Lung (tissue), 12 donors: Measurements from ENCODE around the gene ZSCAN22. TPM values are rescaled to one million over a fixed set of nuclear protein-coding genes. Genes with fewer than 3 reads are reported as not detected.

Experiments
- ATAC-seq: fragments of 200-7000 bp; cut with Tn5 transposase; one replicate; pipeline ENCODE4 v1.9.1; 2020; ENCODE audit warnings: moderate number of reproducible peaks; ENCODE audit not compliant: insufficient read depth, low FRiP score
- DNase-seq, 3 donors: peaks; one replicate each; pipeline ENCODE4 v3.0.0-alpha.2; 2013 to 2017
- H3K27ac ChIP-seq, 2 donors: one replicate each; pipeline ENCODE4 v1.5.1; 2013; ENCODE audit warnings: mild to moderate bottlenecking in 2 of 2, moderate library complexity in 2 of 2, control low read depth in 1 of 2, inconsistent platforms in 1 of 2, low read depth in 1 of 2, low read length in 1 of 2
- H3K27me3 ChIP-seq, 3 donors: one replicate each; pipeline ENCODE4 v1.5.1; 2013; ENCODE audit warnings: low read length in 2 of 3; ENCODE audit not compliant: control insufficient read depth in 3 of 3, insufficient read depth in 3 of 3
- H3K36me3 ChIP-seq, 4 donors: one replicate each; pipeline ENCODE4 v1.5.1; 2013; ENCODE audit warnings: low read length in 4 of 4, mild to moderate bottlenecking in 1 of 4, moderate library complexity in 1 of 4; ENCODE audit not compliant: control insufficient read depth in 4 of 4, insufficient read depth in 4 of 4
- H3K4me1 ChIP-seq, 5 donors: one replicate each; pipeline ENCODE4 v1.5.1; 2013; ENCODE audit warnings: low read length in 5 of 5, mild to moderate bottlenecking in 2 of 5, moderate library complexity in 1 of 5; ENCODE audit not compliant: control insufficient read depth in 5 of 5, insufficient read depth in 5 of 5
- H3K4me3 ChIP-seq: one replicate; pipeline ENCODE4 v1.5.1; 2013; ENCODE audit warnings: mild to moderate bottlenecking, control low read depth, moderate library complexity
- H3K9ac ChIP-seq, 2 donors: one replicate each; pipeline ENCODE4 v1.5.1; 2013; ENCODE audit warnings: low read length in 2 of 2, control low read depth in 1 of 2; ENCODE audit not compliant: insufficient read depth in 1 of 2
- H3K9me3 ChIP-seq, 4 donors: one replicate each; pipeline ENCODE4 v1.5.1; 2013; ENCODE audit warnings: low read length in 3 of 4, mild to moderate bottlenecking in 1 of 4, moderate library complexity in 1 of 4; ENCODE audit not compliant: control insufficient read depth in 4 of 4, insufficient read depth in 3 of 4
- WGBS, 2 donors: extraction: QIAGEN DNeasy Blood & Tissue Kit; methylation state at CpG; one replicate each; pipeline ENCODE4 v1.1.7; 2013; 5-methylcytosine and 5-hydroxymethylcytosine counted together
- polyA plus RNA-seq, 2 donors: library from polyadenylated mRNA; stranded (reverse); fragments of 200-250 nt; gene quantifications; one replicate each; pipeline ENCODE4 v1.2.1, GENCODE V29; 2013
- total RNA-seq, 2 donors: library from RNA; depleted of rRNA in 1 of 2; stranded (reverse); fragments of >200 nt in 1 of 2; gene quantifications; one replicate each; pipeline ENCODE4 v1.2.1, GENCODE V29; 2014 to 2021
- TF ChIP-seq, protein P1 (sequence below): IDR thresholded peaks from 2 replicates; pipeline ENCODE4 v1.5.1; 2012; ENCODE audit warnings: mild to moderate bottlenecking; ENCODE audit errors: control extremely low read depth, extremely low read depth
- donor health status: control.
- donor health status: control.
- donor health status: Bipolar disorder and iron deficiency.
- donor health status: healthy.
- donor health status: DM: yes; HTN: yes; CAD: no.

ZSCAN22 gene
- total and polyA plus RNA-seq, 4 donors = 0.93 to 3.7 (median 2.4) TPM

DNA sequence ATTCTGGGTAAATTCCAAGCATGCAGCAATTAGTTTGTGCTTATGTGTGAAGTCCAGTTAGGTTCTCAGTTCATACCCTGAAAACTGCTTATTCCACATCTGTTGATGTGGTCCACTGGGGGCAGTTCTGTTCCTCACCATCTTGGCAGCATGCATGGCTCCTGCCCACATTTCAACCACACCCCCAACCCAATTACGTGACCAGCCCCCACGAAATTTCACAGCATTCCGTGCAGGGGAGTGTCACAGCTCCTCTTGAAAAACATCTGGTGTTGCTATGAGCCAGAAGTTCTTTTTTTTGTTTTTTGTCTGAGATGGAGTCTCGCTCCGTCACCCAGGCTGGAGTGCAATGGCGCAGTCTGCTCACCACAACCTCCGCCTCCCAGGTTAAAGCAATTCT is 30.7 kb upstream of the ZSCAN22 start:
- ATAC-seq (no peak), DNase-seq (no peak)
- Histone ChIP-seq H3K9me3 (peaks cover 0 to 53% (median 15%) of the 10 kb centered on the region in 4 donors), H3K36me3 (peaks cover 38 to 64% (median 40%) of the 10 kb centered on the region in 4 donors), H3K4me1 (no peaks in the 10 kb centered on the region), H3K9ac (no peak overlapping the region), H3K4me3 (no peak overlapping the region), H3K27ac (no peak overlapping the region), H3K27me3 (no peaks in the 10 kb centered on the region)
- TF ChIP-seq, protein P1, sequence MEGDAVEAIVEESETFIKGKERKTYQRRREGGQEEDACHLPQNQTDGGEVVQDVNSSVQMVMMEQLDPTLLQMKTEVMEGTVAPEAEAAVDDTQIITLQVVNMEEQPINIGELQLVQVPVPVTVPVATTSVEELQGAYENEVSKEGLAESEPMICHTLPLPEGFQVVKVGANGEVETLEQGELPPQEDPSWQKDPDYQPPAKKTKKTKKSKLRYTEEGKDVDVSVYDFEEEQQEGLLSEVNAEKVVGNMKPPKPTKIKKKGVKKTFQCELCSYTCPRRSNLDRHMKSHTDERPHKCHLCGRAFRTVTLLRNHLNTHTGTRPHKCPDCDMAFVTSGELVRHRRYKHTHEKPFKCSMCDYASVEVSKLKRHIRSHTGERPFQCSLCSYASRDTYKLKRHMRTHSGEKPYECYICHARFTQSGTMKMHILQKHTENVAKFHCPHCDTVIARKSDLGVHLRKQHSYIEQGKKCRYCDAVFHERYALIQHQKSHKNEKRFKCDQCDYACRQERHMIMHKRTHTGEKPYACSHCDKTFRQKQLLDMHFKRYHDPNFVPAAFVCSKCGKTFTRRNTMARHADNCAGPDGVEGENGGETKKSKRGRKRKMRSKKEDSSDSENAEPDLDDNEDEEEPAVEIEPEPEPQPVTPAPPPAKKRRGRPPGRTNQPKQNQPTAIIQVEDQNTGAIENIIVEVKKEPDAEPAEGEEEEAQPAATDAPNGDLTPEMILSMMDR = no peak
- WGBS, 2 donors = 93 to 96% methylated on average over 7 of the region's 7 CpGs

DNA sequence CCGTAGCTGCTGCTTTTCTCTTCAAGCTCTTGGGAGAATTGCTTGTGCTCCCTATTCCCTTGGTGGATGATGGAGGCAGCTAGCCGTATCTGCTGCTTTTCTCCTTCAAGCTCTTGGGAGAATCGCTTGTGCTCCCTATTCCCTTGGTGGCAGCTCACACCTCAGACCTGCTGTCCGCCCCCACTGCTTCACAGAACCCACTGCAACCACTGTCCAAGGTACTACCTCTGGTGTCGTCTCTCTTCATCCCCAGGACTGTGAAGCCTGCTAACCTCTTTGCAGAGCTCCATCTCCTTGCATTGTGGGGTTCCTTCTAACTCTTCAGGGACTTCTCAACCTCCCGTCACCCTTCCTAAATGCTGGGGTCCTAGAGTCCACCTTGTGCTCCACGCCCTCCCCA is 26.2 kb upstream of the ZSCAN22 start:
- Histone ChIP-seq H3K27ac (no peak overlapping the region), H3K4me1 (peaks cover 0 to 6% (median under 1%) of the 10 kb centered on the region in 5 donors), H3K27me3 (no peaks in the 10 kb centered on the region), H3K36me3 (peaks cover 6 to 24% (median 15%) of the 10 kb centered on the region in 4 donors), H3K4me3 (no peak overlapping the region), H3K9me3 (peaks cover 0 to 29% (median 0%) of the 10 kb centered on the region in 4 donors), H3K9ac (no peak overlapping the region)
- TF ChIP-seq, protein P1 = no peak
- WGBS, 2 donors = 95 to 97% methylated on average over 7 of the region's 7 CpGs
- DNase-seq (no peak), ATAC-seq (no peak)

DNA sequence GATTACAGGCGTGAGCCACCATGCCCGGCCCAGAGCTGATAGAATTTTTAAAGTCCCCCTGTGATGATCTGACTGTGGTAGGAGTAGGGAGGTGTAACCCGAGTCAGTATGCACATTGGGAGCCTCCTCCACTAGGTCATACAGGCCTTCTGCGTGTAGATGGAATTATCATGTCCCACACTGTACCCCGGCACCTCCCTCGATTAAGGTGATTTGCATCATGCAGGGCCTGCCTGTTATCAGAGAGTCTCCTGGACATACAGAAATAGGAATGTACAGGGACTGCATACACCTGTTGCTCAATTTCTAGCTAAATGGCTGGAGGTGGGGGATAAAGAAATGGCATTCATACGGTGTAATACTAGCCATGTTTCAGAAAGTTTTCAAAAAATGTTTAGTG is 22.5 kb upstream of the ZSCAN22 start:
- no peak for ATAC-seq
- 87 to 91% methylated on average over 7 of the region's 7 CpGs for WGBS, 2 donors
- DNase-seq = no peak
- H3K4me1 ChIP-seq = peaks cover 0 to 14% (median 7%) of the 10 kb centered on the region in 5 donors
- no peaks in the 10 kb centered on the region for H3K27me3 ChIP-seq
- no peak overlapping the region for H3K4me3 ChIP-seq
- H3K9ac ChIP-seq = no peak overlapping the region
- TF ChIP-seq, protein P1 = no peak
- peaks cover 0 to 17% (median 0%) of the 10 kb centered on the region in 4 donors for H3K9me3 ChIP-seq
- H3K36me3 ChIP-seq = peaks cover 19 to 32% (median 22%) of the 10 kb centered on the region in 4 donors
- no peak overlapping the region for H3K27ac ChIP-seq

DNA sequence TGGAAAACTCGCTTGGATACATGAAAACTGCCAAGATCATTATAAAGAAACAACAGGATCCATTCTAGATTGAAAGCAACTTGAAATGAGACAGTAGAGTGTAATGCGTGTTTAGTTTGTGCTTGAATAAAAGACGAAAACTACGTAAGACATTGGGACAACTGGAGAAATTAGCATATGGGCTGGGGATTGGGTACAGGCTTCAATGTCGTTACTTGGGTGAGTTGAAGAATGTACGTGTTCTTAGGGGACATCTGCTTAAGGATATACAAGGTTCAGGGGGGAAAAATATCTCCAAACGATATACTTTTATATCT is 22.1 kb upstream of the ZSCAN22 start:
- WGBS, 2 donors = 25 to 33% methylated on average over 7 of the region's 7 CpGs
- peaks cover 18 to 31% (median 23%) of the 10 kb centered on the region in 4 donors for H3K36me3 ChIP-seq
- peaks cover 0 to 14% (median 7%) of the 10 kb centered on the region in 5 donors for H3K4me1 ChIP-seq
- no peak for DNase-seq
- TF ChIP-seq, protein P1 = no peak
- ATAC-seq = no peak
- peak overlapping the region; percentile 58 to 67 for H3K9ac ChIP-seq
- peaks cover 0 to 17% (median 0%) of the 10 kb centered on the region in 4 donors for H3K9me3 ChIP-seq
- H3K27ac ChIP-seq = peak overlapping the region; percentile 48 to 85
- H3K27me3 ChIP-seq = no peaks in the 10 kb centered on the region
- no peak overlapping the region for H3K4me3 ChIP-seq
